HG02885 (cell line): ENCODE results near the gene CXCL9.
"Not testable (repeated sequence)": the region's sequence is repeated elsewhere in the genome, so short reads cannot be mapped to it uniquely, and the experiment has no call there.

ENCODE experiments used
- ATAC-seq: cut with Tn5 transposase; IDR thresholded peaks from one replicate; pipeline ENCODE4 v1.9.1; 2021; ENCODE audit warnings: mild to moderate bottlenecking; ENCODE audit not compliant: unreplicated experiment, poor library complexity

Gene CXCL9

DNA sequence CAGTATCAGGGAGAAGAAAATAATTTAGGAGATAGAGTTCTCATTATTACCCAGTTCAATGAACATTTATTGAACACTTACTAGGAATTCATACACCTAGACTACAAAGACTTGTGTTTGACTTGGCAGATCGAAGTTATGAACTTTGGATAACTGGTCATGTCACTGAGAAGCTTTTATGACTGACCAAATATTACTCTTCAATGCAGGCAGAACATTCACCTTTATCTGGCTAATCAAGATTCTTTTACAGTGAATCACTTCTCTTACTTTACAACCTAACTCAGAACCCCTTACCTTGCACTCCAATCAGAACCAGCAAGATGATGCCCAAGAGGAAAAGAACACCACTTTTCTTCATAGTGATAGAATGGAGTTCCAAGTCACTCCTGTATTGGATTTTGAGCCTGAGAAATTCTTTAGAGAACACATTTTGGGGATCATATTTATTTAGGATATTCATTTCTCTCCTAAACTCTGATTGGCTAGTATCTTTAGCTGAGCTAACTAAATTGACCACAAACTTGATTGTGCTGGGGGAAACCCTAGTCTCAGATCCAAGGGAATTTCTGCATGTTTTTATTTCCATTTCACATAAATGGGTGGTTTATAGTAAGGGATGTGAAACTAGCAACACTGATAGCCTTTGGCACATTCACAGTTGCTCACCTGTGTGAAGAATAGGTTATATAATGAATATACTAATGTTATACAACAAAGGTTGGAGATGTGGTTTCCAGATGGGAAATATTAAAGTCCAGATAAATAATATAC is at the start of gene CXCL9:
CXCL9 (minus strand) TSS at position 421 of the 774 bp plus-strand sequence; CDS start at position 361, 60 bp downstream.
- ATAC-seq: no peak

DNA sequence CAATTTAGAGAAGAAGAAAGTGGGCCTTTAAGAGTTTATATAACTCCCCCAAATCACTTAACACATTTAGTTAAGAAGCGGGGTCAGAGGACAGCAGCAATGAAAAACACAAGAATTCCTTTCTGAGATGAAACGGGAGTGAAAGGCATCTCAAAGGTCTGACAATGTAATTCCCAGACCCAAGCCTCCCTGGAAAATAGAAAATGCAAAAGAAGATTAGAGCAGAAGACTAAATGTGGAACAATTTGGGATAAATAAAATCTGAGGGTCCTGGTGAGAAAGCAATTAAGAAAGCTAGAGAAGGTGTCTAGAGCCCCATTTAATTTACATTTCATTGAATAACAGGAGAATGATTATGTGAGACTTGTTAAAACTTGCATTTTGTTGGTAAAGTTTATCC is 48.1 kb upstream of the CXCL9 start:
- no peak for ATAC-seq

DNA sequence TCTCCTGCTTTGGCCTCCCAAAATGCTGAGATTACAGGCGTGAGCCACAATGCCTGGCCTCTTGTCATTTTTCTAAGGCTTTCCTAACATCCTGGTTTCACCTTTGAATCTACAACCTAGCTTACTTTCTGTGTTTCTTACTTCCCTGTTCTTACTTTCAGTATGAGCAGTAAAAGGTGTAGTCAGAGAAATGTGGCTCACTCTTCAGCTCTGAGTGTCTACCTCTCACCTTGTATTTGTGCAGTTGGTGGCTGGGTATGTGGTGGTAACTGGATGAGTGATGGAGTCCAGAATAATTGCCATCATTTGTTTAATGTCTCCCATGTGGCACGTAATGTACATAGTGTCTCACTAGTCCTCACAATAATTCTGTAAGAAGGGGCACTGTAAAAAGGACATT is 47.7 kb upstream of the CXCL9 start:
- peak; percentile 98 for ATAC-seq

DNA sequence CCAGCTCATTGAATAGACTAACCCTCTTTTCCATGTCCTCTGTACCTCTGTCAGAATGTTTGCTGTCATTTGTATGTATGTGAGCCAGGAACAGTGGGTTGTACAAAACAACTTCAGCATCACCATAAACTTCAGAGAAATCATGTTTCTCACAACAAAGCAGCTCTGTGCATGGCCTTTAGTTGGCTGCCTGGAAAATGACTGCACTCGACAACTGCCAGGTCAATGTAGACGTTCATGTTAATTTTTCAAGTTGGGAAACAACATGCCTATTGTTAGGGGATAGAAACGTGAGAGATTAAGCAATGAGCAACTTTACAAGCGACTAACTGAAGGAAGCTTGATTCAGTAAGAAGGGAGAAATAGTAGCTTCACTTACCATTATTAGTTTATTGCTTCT is 46.4 kb upstream of the CXCL9 start:
- no peak for ATAC-seq

DNA sequence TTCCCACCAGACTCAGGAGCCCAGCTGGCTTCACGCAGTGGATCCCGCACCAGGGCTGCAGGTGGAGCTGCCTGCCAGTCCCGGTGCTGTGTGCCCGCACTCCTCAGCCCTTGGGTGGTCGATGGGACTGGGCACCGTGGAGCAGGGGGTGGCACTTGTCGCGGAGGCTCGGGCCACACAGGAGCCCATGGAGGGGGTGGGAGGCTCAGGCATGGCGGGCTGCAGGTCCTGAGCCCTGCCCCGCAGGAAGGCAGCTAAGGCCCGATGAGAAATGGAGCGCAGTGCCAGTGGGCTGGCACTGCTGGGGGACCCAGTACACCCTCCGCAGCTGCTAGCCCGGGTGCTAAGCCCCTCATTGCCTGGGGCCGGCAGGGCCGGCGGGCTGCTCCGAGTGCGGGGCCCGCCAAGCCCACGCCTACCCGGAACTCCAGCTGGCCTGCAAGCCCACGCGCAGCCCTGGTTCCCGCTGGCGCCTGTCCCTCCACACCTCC is 43.3 kb upstream of the CXCL9 start:
- ATAC-seq: not testable (repeated sequence)

DNA sequence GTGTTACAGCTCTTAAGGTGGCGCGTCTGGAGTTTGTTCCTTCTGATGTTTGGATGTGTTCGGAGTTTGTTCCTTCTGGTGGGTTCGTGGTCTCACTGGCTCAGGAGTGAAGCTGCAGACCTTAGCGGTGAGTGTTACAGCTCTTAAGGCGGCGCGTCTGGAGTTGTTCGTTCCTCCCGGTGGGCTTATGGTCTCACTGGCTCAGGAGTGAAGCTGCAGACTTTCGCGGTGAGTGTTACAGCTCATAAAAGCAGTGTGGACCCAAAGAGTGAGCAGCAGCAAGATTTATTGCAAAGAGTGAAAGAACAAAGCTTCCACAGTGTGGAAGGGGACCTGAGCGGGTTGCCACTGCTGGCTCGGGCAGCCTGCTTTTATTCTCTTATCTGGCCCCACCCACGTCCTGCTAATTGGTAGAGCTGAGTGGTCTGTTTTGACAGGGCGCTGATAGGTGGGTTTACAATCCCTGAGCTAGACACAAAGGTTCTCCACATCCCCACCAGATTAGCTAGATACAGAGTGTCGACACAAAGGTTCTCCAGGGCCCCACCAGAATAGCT is 42.6 kb upstream of the CXCL9 start:
- ATAC-seq: not testable (repeated sequence)

DNA sequence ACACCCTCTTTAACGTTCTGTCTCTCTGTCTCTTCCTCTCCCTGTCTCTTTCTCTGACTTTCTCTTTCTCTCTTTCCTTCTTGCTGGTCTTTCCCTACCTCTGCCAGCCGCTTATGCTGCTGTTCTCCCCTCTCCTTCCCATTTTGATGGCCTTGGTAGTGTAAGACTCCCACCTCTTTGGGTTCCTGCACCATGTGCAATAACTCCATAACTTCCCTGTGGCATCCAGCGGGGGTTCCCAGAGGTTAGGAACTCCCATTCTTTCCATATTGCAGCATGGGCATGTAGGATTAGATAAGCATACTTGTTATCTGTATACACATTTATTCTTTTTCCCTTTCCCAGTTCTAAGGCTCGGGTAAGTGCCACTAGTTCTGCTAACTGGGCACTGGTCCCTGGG is 37.4 kb upstream of the CXCL9 start:
- not testable (repeated sequence) for ATAC-seq

DNA sequence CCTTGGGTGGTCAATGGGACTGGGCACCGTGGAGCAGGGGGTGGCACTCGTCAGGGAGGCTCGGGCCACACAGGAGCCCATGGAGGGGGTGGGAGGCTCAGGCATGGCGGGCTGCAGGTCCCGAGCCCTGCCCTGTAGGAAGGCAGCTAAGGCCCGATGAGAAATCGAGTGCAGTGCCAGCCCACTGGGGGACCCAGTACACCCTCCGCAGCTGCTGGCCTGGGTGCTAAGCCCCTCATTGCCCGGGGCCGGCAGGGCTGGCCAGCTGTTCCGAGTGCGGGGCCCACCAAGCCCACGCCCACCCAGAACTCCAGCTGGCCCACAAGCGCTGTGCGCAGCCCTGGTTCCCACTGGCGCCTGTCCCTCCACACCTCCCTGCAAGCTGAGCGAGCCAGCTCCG is 36.0 kb upstream of the CXCL9 start:
- not testable (repeated sequence) for ATAC-seq

DNA sequence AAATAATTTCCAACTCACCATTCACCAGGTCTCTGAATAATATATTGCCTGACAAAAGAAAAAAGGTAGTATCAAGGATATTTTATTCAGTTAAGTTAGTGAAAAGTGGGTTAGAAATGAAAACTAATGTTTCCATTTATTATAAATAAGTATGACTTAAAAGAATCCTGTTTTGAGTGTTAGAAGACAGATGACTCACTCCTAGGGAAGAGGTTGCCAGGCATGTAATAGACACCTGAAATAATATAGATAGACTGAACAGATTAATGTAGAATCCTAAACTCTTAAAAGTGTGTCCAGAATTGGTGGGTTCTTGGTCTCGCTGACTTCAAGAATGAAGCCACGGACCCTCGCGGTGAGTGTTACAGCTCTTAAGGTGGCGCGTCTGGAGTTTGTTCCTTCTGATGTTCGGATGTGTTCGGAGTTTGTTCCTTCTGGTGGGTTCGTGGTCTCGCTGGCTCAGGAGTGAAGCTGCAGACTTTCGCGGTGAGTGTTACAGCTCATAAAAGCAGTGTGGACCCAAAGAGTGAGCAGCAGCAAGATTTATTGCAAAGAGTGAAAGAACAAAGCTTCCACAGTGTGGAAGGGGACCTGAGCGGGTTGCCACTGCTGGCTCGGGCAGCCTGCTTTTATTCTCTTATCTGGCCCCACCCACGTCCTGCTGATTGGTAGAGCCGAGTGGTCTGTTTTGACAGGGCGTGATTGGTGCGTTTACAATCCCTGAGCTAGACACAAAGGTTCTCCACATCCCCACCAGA is 35.1 kb upstream of the CXCL9 start:
- ATAC-seq: peak; percentile 47

DNA sequence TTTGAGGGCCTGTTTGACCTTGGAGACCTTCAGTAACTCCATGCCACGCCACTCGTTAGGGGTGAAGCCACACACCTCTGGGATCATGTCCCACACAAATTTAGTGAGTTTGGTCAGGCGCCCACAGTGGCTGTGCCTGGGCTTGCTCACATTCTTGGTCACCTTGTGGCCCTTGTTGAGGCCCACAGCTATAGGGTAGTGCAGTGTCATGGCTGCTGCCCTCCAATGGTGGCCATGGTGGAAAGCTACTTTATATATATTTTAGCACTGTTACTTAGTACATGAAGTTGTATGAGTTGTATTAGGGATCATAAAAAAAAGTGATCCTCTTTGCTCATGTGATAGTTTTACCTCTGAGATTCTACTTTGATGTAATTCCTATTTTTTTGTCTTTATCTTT is 29.5 kb upstream of the CXCL9 start:
- ATAC-seq: no peak

DNA sequence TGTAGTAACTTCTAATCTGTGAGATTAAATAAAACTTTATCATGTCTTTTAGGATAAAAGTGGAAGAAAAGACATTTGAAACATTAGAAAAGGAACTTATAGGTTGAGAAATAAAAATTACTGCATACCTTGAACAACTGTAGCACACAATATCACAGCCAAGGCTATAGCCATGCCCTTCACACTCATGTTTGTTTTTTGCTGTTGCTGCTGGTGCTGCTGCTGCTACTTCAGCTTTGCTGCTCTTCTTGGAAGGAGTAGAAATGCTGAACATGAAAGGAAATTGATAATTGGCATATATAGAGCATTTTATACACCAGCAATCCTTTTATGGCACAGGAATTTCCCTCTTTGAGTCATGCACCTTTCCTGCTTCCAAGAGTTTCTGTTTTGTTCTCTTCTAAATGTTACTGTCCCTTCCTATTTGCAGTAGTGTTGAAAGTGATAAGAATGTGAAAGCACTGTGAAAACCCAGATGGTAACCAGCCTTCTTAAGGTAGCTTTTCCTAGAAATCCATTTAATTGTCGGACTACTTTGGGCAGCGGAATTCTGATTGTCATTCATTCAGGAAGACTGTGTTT is 28.6 kb upstream of the CXCL9 start, which contains the start of gene CXCL11:
CXCL11 (minus strand) TSS at position 272 of the 582 bp plus-strand sequence; CDS start at position 189, 83 bp downstream.
- ATAC-seq: no peak

DNA sequence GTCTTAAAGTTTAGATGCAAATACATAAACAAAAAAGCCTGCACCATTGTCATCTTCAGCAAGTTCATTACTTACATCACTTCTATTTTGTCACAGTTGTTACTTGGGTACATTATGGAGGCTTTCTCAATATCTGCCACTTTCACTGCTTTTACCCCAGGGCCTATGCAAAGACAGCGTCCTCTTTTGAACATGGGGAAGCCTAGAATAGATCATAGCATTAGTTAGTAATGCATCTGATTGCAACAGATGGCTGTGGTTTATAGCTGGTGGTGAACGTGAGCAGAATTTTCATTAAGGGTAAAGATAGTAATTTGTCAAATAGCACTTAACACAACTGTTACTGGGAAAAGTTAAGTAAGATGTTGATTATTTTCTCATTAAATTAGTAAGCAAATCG is 27.8 kb upstream of the CXCL9 start:
- ATAC-seq: no peak

DNA sequence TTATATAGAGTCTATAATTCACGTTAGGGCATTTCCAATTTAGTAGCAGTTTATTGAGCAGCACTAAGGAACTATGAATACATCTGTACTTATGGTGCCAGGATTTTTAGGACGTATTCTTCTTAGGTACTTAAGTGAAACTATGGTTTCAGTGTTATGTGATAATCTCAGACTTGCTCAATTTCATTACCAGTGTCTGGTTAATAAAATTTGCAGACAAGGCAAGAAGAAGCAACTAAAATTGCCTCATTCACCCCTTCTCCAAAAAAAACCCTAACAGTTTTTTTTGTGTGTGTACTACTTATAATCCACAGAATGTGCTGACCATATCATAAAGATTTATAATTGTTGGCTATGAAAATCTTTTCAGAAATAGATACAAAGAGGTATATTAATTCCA is 22.0 kb upstream of the CXCL9 start:
- no peak for ATAC-seq

DNA sequence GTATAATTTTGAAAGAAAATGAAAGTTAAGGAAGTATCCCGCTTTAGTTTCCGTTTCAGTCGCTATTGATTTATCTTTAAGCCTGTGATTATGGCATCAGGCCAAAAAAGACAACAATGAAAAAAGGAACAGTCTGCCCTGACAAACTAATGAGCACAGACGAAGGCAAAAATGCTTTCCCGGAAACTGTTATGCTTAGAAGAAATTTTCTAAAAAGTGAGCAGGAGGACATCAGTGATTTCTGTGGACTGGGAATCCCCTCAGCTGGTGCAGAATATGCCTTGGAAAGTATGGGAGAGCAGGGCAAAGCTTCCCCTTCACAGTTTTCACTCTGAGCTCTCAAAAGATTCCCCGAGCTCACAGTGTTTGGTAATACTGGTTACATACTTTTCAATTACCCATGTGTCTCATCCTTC is 21.0 kb upstream of the CXCL9 start:
- ATAC-seq: no peak

DNA sequence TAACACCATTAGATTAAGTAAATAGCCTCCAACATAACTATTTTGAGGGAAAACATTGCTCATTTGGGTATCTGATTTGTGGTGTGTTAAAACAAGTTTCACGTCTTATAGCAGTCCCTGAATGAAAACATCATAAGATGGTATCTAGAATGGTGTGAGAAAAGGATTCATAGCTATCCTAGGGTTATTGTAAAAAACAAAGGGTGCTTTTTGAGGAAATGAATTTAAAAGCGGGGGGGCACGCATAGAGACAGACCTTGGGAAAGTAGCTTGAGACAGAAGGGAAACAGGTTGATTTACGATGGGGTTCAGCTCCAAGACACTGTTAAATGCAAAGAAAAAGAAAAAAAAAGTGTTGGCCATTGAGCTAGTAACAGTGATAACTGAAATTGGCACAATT is 16.8 kb upstream of the CXCL9 start:
- no peak for ATAC-seq

DNA sequence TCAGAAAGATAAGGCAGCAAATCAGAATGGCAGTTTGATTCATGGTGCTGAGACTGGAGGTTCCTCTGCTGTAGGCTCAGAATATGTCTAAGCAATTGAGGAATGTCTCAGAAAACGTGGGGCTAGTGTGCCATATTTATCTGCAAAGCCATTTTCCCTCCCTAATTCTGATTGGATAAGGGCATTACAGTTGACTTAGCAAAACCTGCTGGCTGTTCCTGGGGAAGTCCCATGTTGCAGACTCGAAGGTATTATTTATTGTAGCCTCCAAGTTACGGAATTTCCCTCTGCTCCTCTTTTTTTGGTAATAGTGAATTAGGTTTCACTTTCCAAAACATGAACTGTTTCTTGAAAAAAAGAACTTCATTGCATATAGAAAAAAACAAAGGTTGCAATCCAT is 16.1 kb upstream of the CXCL9 start, which contains the start of gene CXCL10:
CXCL10 (minus strand) TSS at position 109 of the 400 bp plus-strand sequence; CDS start at position 43, 66 bp downstream.
- no peak for ATAC-seq

DNA sequence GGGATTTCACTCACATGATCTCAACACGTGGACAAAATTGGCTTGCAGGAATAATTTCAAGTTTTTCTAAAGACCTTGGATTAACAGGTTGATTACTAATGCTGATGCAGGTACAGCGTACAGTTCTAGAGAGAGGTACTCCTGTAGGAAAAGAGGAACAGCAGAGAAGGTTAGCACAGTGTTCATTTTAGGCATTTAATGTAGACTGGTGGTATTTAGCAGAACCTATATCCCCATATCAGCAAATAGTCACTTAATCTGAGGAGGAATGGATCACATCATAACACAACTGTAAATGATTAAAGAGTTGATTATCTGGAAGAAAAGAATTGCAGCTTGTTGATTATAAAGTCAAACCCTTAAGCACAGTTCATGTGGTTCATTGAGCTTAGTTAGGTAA is 15.4 kb upstream of the CXCL9 start:
- ATAC-seq: no peak

DNA sequence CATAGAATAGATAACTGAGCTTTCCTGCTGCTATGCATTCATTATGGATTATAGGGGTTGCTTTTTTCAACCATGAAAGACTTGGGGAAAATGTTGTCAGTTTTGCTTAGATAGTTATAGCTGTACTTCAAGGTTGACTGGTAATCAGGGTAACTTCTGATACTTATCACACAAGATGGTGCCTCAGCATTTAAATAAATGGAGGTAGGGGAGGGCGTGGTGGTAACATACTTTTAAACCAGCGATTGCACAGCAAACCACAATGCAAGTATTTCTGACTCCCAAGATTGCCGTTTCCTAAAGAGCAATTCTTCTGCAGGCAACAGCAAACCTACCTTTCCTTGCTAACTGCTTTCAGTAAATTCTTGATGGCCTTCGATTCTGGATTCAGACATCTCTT is 14.7 kb upstream of the CXCL9 start:
- ATAC-seq: no peak

DNA sequence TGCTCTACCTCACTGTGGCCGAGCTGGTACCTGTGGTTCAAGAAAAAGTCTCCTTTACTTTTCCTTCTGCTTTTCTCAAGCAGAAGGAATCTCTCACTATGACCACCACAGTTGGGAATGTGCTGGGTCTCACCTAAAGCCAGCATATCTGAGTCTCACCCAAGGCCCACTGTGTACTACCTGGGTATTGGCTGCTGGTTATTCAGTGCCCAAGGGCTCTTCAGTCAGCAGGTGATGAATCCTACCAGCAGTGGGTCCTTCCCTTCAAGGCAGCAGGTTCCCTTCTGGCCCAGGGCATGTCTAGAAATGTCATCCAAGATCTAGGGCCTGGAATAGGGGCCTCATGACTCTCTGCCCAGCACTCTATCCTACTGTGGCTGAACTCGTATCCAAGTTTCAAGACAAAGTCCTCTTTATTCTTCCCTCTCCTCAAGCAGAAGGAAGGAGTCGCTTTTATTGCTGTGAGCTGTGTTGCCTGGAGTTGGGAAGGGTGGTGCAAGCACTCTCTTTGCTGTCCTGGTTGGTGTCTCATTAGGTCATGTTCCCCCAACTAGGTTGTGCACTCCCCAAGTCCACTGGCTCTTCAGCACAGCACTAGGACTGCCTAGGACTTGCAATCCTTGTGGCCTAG is 9.9 kb upstream of the CXCL9 start:
- ATAC-seq: no peak

DNA sequence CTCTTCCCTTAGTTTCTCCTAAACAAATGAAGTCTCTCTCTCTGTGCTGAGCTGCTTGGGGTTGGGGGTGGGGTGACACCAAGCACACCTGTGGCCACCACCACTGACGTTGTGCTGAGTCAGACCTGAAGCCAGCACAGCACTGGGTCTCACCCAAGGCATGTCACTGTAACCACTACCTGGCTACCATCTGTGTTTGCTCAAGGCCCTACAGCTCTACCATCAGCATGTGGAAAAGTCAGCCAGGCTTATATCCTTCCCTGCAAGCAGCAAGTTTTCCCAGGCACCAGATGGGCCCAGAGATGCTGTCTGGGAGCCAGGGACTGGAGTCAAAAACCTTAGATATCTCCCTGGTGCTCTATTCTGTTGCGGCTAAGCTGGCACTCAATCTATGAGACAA is 9.1 kb upstream of the CXCL9 start:
- peak; percentile 75 for ATAC-seq
